K562 (cell line): ENCODE measurements around the gene SLC24A3. TPM values are rescaled to one million over a fixed set of nuclear protein-coding genes. Genes with fewer than 3 reads are reported as not detected.

Source experiments
- ATAC-seq: fragments of 200-7000 bp; cut with Tn5 transposase; 3 replicates; pipeline ENCODE4 v1.9.1; 2020; ENCODE audit warnings: moderate library complexity
- BruUV-seq: library from RNA; stranded (reverse); fragments of 400-500 nt; replicated peaks from 2 replicates; lab custom pipeline; 2021; lab: Mats Ljungman, UMichigan
- CTCF ChIA-PET: fragments of 300-600 bp; formaldehyde crosslinking; extraction: SDS; loops from one replicate; lab custom pipeline; 2021; ENCODE audit warnings: low intra/inter-chr PET ratio; lab: Yijun Ruan, JAX
- POLR2A ChIA-PET: fragments of 300-600, 350-650 bp; sonication (Branson Sonifier 250); formaldehyde crosslinking; extraction: SDS; loops from one replicate; lab custom pipeline; 2021; ENCODE audit warnings: antibody characterized with exemption, inconsistent platforms; lab: Yijun Ruan, JAX
- DNase-seq, 4 experiments: peaks; one replicate each; pipeline versions ENCODE4 v3.0.0 to v3.0.0-alpha.2; 2011 to 2018; ENCODE audit warnings: low spot score in 3 of 4, mixed read lengths in 3 of 4; ENCODE audit errors: extremely low read depth in 1 of 4
- FAIRE-seq: peaks from 2 replicates; lab custom pipeline; 2011; peaks lifted over from hg19 to GRCh38; lab: Jason Lieb, UNC
- H2AFZ ChIP-seq: 2 replicates; pipeline ENCODE4 v1.6.0; 2011; ENCODE audit warnings: low read depth, low read length, control low read depth, inconsistent platforms
- H3K27ac ChIP-seq: fragments of 200-600 bp; 3 replicates; pipeline ENCODE4 v1.8.0; 2011; ENCODE audit warnings: low read depth, mild to moderate bottlenecking, control low read depth, inconsistent platforms, low read length, moderate library complexity, mixed read lengths; ENCODE audit errors: extremely low read depth
- H3K27me3 ChIP-seq, 2 experiments: fragments of 300-600 bp in 1 of 2; 2 replicates in 1 of 2; 3 replicates in 1 of 2; pipeline versions ENCODE4 v1.6.0 to v1.8.0; 2011; ENCODE audit warnings: inconsistent platforms in 2 of 2, low read length in 2 of 2, mild to moderate bottlenecking in 1 of 2, mixed read lengths in 1 of 2, moderate library complexity in 1 of 2; ENCODE audit not compliant: control insufficient read depth in 2 of 2, insufficient read depth in 2 of 2
- H3K36me3 ChIP-seq: fragments of 300-600 bp; 3 replicates; pipeline ENCODE4 v1.8.0; 2011; ENCODE audit warnings: mild to moderate bottlenecking, low read length, inconsistent platforms; ENCODE audit not compliant: control insufficient read depth, insufficient read depth
- H3K4me1 ChIP-seq, 2 experiments: fragments of 200-600 bp in 1 of 2; replicated peaks in 1 of 2; 2 replicates in 1 of 2; 3 replicates in 1 of 2; pipeline versions ENCODE4 v1.5.1 to v1.8.0; 2011; ENCODE audit warnings: inconsistent platforms in 2 of 2, low read length in 2 of 2, mild to moderate bottlenecking in 1 of 2, mixed read lengths in 1 of 2, moderate library complexity in 1 of 2; ENCODE audit not compliant: control insufficient read depth in 2 of 2, insufficient read depth in 2 of 2
- H3K4me2 ChIP-seq: 2 replicates; pipeline ENCODE4 v1.6.1; 2011; ENCODE audit warnings: low read length, control low read depth, inconsistent platforms, mixed read lengths; ENCODE audit not compliant: insufficient read depth
- H3K4me3 ChIP-seq: fragments of 200-600 bp; sonication (generic), shearing (Covaris generic); 2 replicates; pipeline ENCODE4 v1.5.1; 2016; ENCODE audit warnings: control low read depth, inconsistent platforms
- H3K79me2 ChIP-seq: fragments of 200-600 bp; 3 replicates; pipeline ENCODE4 v1.8.0; 2011; ENCODE audit warnings: low read length, inconsistent platforms; ENCODE audit not compliant: control insufficient read depth, insufficient read depth
- H3K9ac ChIP-seq, 2 experiments: 2 replicates each; pipeline versions ENCODE4 v1.6.0 to v1.6.1; 2011; ENCODE audit warnings: low read depth in 2 of 2, low read length in 2 of 2, control low read depth in 1 of 2, inconsistent platforms in 1 of 2, mild to moderate bottlenecking in 1 of 2, mixed read lengths in 1 of 2; ENCODE audit not compliant: insufficient read depth in 1 of 2
- H3K9me1 ChIP-seq: one replicate; pipeline ENCODE4 v1.6.0; 2011; ENCODE audit warnings: inconsistent platforms, mild to moderate bottlenecking, low read length, moderate library complexity; ENCODE audit not compliant: control insufficient read depth, insufficient read depth
- H3K9me3 ChIP-seq: replicated peaks from 2 replicates; pipeline ENCODE4 v1.5.1; 2011; ENCODE audit warnings: low read depth, low read length, inconsistent platforms; ENCODE audit not compliant: control insufficient read depth, insufficient read depth
- H4K20me1 ChIP-seq: replicated peaks from 2 replicates; pipeline ENCODE4 v1.6.1; 2011; ENCODE audit warnings: low read length, inconsistent platforms, mixed read lengths; ENCODE audit not compliant: control insufficient read depth, insufficient read depth
- ARNT ChIP-seq, 2 experiments: fragments of 450-650 bp; IDR thresholded peaks; 2 replicates each; pipeline ENCODE4 v1.6.1; 2016; ENCODE audit warnings: mild to moderate bottlenecking in 1 of 2
- DACH1 ChIP-seq: fragments of 450-650 bp; IDR thresholded peaks from 2 replicates; pipeline ENCODE4 v1.6.1; 2018; ENCODE audit not compliant: partially characterized antibody
- MAZ ChIP-seq, 2 experiments: fragments of 450-650 bp in 1 of 2; sonication (generic) in 1 of 2; formaldehyde crosslinking; IDR thresholded peaks in 1 of 2; conservative IDR thresholded peaks in 1 of 2; 2 replicates each; pipeline versions ENCODE4 v1.4.0 to v1.5.0; 2020; ENCODE audit warnings: mild to moderate bottlenecking in 1 of 2, missing genetic modification reagents in 1 of 2
- XRCC3 ChIP-seq: fragments of 450-650 bp; IDR thresholded peaks from 2 replicates; pipeline ENCODE4 v1.6.1; 2017; ENCODE audit warnings: mild to moderate bottlenecking, moderate library complexity
- ZNF12 ChIP-seq: sonication (generic); formaldehyde crosslinking; IDR thresholded peaks from 2 replicates; pipeline ENCODE4 v1.4.0; 2020; ENCODE audit warnings: mild to moderate bottlenecking, missing genetic modification reagents
- WGBS: fragments of 100-300 bp; shearing (Covaris generic); methylation state at CpG from one replicate; pipeline ENCODE4 v1.1.6; 2016; ENCODE audit warnings: low coverage, mixed read lengths; ENCODE audit not compliant: insufficient coverage; ENCODE audit errors: missing lambda C conversion rate; 5-methylcytosine and 5-hydroxymethylcytosine counted together
- in situ Hi-C: fragments of 300-500 bp; cut with MboI; formaldehyde crosslinking; loops from 4 replicates; pipeline ENCODE4 v1.15.0; 2018; ENCODE audit warnings: inconsistent platforms, mixed read lengths
- intact Hi-C: fragments of 100-400 bp; cut with micrococcal nuclease; formaldehyde crosslinking; loops from 2 replicates; pipeline ENCODE4 v1.14.2; 2022
- polyA plus RNA-seq, 8 experiments: library from polyadenylated mRNA; depleted of rRNA in 4 of 8; stranded (reverse) in 5 of 8; unstranded in 3 of 8; fragments of >200 nt; fragmentation: Nextera tagmentation in 2 of 8; fragmentation: Illumina TruSeq in 1 of 8; extraction: Ambion mirVana in 2 of 8; extraction: Trizol in 1 of 8; gene quantifications; 2 replicates each; pipeline versions ENCODE4 v1.2.1 to v1.2.3, GENCODE V29; 2011 to 2014; ENCODE audit warnings: inconsistent platforms in 1 of 8, missing spikeins in 1 of 8
- total RNA-seq, 7 experiments: library from RNA; depleted of rRNA in 6 of 7; stranded (reverse); fragments of >200 nt in 6 of 7; fragmentation: Illumina TruSeq in 2 of 7; extraction: Trizol in 2 of 7; gene quantifications; 2 replicates each; pipeline versions ENCODE4 v1.2.1 to v1.2.3, GENCODE V29; 2011 to 2021; ENCODE audit warnings: low replicate concordance in 1 of 7
- TF ChIP-seq, protein P1 (sequence below): fragments of 250-450 bp; sonication (Bioruptor Pico); IDR thresholded peaks from 2 replicates; pipeline ENCODE4 v1.8.0; 2021; ENCODE audit warnings: moderate library complexity, mild to moderate bottlenecking, inconsistent platforms
- TF ChIP-seq, protein P2 (sequence below): fragments of 250-450 bp; sonication (Bioruptor Pico); IDR thresholded peaks from 2 replicates; pipeline ENCODE4 v1.6.1; 2021; ENCODE audit warnings: mild to moderate bottlenecking
- TF ChIP-seq, protein P3 (sequence below): fragments of 250-450 bp; sonication (Bioruptor Pico); IDR thresholded peaks from 2 replicates; pipeline ENCODE4 v1.8.0; 2022; ENCODE audit warnings: moderate library complexity, mild to moderate bottlenecking, inconsistent platforms

SLC24A3 gene
- total and polyA plus RNA-seq, 9 of the 15 experiments (the other 6 are each of a cell fraction or from before 2014, with no cell fraction given): not detected

DNA sequence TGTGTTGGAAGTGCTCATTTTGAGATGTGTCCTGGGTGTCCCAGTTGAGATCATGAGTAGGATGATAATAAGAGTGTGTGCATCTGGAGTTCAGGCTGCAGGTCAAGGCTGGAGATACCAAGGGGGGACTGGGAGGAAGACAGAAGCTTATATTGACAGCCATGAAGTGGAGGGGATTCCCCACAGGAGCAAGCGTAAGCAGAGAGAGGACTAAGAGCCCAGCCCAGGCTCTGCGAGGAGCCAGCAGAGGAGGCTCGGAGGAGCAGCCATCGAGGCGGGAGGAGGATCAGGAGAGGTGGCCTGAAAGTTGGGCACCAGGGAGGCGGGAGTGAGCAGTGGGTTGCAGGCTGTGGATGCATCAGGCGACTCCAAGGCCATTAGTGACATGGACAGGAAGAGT lies 116.2 kb downstream of the SLC24A3 start:
- H3K4me2 ChIP-seq: no peak overlapping the region
- H3K79me2 ChIP-seq: no peaks in the 10 kb centered on the region
- POLR2A ChIA-PET: no interaction called here
- H4K20me1 ChIP-seq: no peaks in the 10 kb centered on the region
- no peaks in the 10 kb centered on the region for H3K4me1 ChIP-seq
- FAIRE-seq (no peak), ATAC-seq (no peak), DNase-seq (no peak)
- H3K9ac ChIP-seq: no peak overlapping the region
- H3K4me3 ChIP-seq: no peak overlapping the region
- no TSS peak for BruUV-seq
- intact Hi-C loops: no loop called here
- CTCF ChIA-PET: interaction anchor here (0.7 kb wide), 1 partner anchor 643 kb away, joined by 4 read pairs; no protein-coding TSS in a partner anchor
- no peak overlapping the region for H2AFZ ChIP-seq
- no peak overlapping the region for H3K27ac ChIP-seq
- H3K9me3 ChIP-seq: no peaks in the 10 kb centered on the region
- no peaks in the 10 kb centered on the region for H3K9me1 ChIP-seq
- TF ChIP-seq, protein P1, sequence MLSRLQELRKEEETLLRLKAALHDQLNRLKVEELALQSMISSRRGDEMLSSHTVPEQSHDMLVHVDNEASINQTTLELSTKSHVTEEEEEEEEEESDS: no peak
- 0% methylated on average over 7 of the region's 7 CpGs for WGBS
- no peaks in the 10 kb centered on the region for H3K36me3 ChIP-seq
- H3K27me3 ChIP-seq: no peaks in the 10 kb centered on the region; a peak in 1 of 5 replicates
- in situ Hi-C loops: no loop called here

DNA sequence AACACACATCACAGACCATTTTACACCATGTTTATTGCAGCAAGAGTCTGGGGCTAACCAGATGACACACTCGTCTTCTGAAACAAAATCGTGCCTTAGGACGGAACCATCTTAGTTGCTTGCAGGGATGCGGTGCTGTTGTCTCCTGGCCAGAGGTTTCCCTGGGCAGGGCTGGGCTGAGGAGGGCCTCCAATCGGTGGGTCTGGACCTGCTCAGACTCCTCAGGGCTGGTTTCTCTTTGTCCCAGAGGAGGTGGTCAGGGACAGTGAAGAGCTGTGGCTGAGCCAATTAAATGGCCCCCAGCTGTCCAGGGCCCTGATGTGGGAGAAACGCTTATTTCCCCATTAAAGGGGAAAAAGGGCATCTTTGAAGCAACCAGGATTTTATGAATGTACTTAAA lies 117.6 kb downstream of the SLC24A3 start:
- Histone ChIP-seq H3K36me3 (no peaks in the 10 kb centered on the region), H3K27ac (no peak overlapping the region), H3K4me3 (no peak overlapping the region), H3K27me3 (no peaks in the 10 kb centered on the region; a peak in 1 of 5 replicates), H3K9ac (no peak overlapping the region), H4K20me1 (no peaks in the 10 kb centered on the region), H3K9me1 (no peaks in the 10 kb centered on the region), H2AFZ (no peak overlapping the region), H3K4me1 (no peaks in the 10 kb centered on the region), H3K9me3 (no peaks in the 10 kb centered on the region), H3K4me2 (no peak overlapping the region), H3K79me2 (no peaks in the 10 kb centered on the region)
- no TSS peak for BruUV-seq
- ATAC-seq: no peak
- no peak for TF ChIP-seq MAZ (CRISPR knock-in tag; conservative IDR thresholded peaks at IDR 0.05 in 1 of 2, IDR thresholded peaks at IDR 0.05 in 1 of 2)
- TF ChIP-seq XRCC3: no peak
- TF ChIP-seq, protein P2, sequence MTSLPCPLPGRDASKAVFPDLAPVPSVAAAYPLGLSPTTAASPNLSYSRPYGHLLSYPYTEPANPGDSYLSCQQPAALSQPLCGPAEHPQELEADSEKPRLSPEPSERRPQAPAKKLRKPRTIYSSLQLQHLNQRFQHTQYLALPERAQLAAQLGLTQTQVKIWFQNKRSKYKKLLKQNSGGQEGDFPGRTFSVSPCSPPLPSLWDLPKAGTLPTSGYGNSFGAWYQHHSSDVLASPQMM (CRISPR knock-in tag): no peak
- TF ChIP-seq ZNF12 (CRISPR knock-in tag): no peak
- TF ChIP-seq DACH1: no peak
- TF ChIP-seq, protein P3, sequence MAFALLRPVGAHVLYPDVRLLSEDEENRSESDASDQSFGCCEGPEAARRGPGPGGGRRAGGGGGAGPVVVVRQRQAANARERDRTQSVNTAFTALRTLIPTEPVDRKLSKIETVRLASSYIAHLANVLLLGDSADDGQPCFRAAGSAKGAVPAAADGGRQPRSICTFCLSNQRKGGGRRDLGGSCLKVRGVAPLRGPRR: no peak
- TF ChIP-seq ARNT (IDR thresholded peaks at IDR 0.05): no peak
- no peak for FAIRE-seq
- in situ Hi-C loops (no loop called here), intact Hi-C loops (no loop called here)
- DNase-seq: no peak
- 0% methylated on average over 6 of the region's 6 CpGs for WGBS
- POLR2A ChIA-PET: no interaction called here
- CTCF ChIA-PET: no interaction called here
